ENCODE data around the gene KERA.
"Not testable (repeated sequence)": the region's sequence is repeated elsewhere in the genome, so short reads cannot be mapped to it uniquely, and the experiment has no call there.

The KERA gene

DNA sequence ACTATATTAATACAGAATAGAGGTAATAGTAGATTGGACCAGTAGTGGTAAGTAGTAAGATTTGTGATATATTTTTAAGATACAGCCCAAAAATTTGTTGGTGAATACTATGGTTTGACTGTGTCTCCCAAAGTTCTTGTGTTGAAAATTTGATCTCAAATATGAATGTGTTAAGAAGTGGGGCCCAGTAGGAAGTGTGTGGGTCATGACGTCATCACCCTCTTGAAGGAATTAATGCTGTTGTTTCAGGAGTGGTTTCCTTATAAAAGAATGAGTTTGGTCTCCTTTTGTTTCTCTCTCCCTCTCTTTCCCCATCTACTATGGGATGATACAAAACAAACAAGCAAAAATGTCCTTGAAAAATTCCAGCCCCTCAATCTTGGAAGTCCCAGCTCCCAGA, 37.1 kb upstream of the KERA start:
- no peak for DNase-seq (ENCODE audit: low read depth, low spot score)
- TF ChIP-seq, protein P1, sequence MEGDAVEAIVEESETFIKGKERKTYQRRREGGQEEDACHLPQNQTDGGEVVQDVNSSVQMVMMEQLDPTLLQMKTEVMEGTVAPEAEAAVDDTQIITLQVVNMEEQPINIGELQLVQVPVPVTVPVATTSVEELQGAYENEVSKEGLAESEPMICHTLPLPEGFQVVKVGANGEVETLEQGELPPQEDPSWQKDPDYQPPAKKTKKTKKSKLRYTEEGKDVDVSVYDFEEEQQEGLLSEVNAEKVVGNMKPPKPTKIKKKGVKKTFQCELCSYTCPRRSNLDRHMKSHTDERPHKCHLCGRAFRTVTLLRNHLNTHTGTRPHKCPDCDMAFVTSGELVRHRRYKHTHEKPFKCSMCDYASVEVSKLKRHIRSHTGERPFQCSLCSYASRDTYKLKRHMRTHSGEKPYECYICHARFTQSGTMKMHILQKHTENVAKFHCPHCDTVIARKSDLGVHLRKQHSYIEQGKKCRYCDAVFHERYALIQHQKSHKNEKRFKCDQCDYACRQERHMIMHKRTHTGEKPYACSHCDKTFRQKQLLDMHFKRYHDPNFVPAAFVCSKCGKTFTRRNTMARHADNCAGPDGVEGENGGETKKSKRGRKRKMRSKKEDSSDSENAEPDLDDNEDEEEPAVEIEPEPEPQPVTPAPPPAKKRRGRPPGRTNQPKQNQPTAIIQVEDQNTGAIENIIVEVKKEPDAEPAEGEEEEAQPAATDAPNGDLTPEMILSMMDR (IDR thresholded peaks at IDR 0.05; ENCODE audit: insufficient read depth, low read length, missing control alignments) = no peak
- ChIA-PET CTCF (no interaction called here), POLR2A (no interaction called here)
- H3K4me3 ChIP-seq (ENCODE audit: low read depth, low read length) = no peak overlapping the region

DNA sequence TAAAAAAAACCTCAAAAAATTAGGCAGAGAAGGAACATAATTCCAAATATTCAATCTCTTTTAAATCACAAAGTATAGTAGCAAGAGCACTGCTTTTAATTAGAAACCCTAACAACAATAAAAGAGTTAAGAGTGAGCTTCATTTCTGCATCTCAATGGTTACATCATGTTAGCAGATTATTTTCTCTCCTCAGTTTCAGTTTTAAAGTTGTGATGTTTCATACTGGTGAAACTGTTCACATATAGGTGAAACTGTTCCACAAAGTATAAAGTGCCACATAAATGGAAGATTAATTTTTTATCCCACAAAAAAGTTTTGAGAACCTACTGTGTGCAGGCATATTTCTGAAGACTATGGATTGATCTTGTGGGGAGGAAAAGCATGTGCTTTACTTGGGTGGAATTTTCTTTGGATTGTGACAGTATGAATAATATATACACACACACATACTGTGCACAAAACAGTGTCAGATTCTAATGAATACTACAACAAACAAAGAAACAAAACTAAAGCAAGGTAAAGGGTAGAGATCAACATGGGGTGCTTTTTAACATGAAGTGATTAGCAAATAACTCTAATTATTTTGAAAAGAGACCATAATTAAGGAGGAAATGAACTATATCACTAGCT, 36.3 kb upstream of the KERA start:
- ChIA-PET CTCF (no interaction called here), POLR2A (no interaction called here)
- no peak for DNase-seq (ENCODE audit: low read depth, low spot score)
- H3K4me3 ChIP-seq (ENCODE audit: low read depth, low read length) = no peak overlapping the region
- TF ChIP-seq, protein P1 (IDR thresholded peaks at IDR 0.05; ENCODE audit: insufficient read depth, low read length, missing control alignments) = no peak

DNA sequence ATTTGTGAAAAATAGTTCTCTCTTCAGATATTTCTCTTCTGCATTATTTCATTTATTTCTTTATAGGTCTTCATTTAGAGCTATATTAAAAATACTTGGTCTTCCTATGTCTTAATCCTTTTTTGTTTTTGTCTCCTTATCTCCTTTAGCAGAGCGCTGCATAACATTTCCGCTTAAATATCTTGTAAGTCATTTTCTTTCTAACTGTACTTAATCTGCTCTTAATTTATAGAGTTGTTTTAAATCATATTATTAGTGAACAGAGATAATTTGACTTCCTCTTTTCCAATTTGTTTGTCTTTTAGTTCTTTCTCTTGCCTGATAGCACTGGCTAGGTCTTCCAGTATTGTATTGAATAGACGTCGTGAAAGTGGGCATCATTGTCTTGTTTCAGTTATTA, 35.5 kb upstream of the KERA start:
- TF ChIP-seq, protein P1 (IDR thresholded peaks at IDR 0.05; ENCODE audit: insufficient read depth, low read length, missing control alignments) = no peak
- no peak for DNase-seq (ENCODE audit: low read depth, low spot score)
- no peak overlapping the region for H3K4me3 ChIP-seq (ENCODE audit: low read depth, low read length)
- CTCF ChIA-PET = interaction anchor here (2.4 kb wide), 1 partner anchor 17 kb away, joined by 7 read pairs; no protein-coding TSS in a partner anchor
- POLR2A ChIA-PET = no interaction called here

DNA sequence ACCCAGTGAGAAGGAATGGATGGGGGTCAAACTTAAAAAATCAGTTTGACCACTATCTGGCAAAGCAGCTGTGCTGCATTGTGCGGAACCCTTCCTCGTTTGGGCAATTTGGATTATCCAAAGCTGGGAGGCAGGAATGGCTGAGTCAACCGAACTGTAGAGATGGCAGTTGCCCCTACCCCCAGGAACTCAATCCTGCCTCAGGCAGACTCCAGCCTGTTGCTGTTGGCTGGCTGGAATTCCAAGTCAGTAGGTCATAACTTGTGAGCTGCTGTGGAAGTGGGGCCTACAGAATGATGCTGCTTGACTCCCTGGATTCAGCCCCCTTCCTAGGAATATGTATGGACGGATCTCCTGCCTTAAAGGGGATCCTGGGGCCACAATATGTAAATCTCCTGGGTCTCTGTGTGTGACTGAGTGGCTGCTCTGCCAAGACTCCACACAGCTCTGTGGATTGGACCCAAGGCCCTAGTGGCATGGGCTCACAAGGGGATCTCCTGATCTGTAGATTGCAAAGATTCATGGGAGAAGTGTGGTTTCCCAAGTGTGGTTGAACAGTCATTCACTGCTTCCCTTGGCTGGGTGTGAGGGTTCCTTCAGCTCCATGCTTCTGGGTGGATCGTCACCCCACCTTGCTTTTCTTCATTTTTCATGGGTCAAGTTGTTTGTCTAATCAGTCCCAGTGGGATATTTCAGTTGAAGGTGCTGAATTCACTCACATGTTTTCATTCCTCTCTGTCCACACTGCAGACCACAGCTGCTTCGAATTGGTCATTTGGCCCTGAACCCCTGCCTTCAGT, 34.3 kb upstream of the KERA start:
- DNase-seq (ENCODE audit: low read depth, low spot score) = no peak
- POLR2A ChIA-PET = no interaction called here
- TF ChIP-seq, protein P1 (IDR thresholded peaks at IDR 0.05; ENCODE audit: insufficient read depth, low read length, missing control alignments) = no peak
- CTCF ChIA-PET = interaction anchor here (0.7 to 2.4 kb wide), 3 partner anchors 16 to 36 kb away, joined by 3 to 7 read pairs (median 5); no protein-coding TSS in a partner anchor
- H3K4me3 ChIP-seq (ENCODE audit: low read depth, low read length) = no peak overlapping the region

DNA sequence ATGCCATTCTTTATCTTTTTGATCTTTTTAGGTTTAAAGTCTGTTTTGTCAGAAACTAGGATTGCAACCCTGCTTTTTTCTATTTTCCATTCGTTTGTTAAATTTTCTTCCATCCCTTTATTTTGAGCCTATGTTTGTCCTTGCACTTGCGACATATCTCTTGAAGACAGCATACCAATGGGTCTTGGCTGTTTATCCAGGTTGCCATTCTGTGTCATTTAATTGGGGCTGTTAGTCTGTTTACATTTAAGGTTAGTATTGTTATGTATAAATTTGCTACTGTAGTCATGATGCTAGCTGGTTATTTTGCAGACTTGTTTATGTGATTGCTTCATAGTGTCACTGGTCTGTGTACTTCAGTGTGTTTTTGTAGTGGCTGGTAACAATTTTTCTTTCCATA, 32.1 kb upstream of the KERA start:
- H3K4me3 ChIP-seq (ENCODE audit: low read depth, low read length); POLR2A ChIA-PET; DNase-seq (ENCODE audit: low read depth, low spot score): not testable (repeated sequence)
- CTCF ChIA-PET = interaction anchor here (1.4 kb wide), 1 partner anchor 20 kb away, joined by 3 read pairs; no protein-coding TSS in a partner anchor

DNA sequence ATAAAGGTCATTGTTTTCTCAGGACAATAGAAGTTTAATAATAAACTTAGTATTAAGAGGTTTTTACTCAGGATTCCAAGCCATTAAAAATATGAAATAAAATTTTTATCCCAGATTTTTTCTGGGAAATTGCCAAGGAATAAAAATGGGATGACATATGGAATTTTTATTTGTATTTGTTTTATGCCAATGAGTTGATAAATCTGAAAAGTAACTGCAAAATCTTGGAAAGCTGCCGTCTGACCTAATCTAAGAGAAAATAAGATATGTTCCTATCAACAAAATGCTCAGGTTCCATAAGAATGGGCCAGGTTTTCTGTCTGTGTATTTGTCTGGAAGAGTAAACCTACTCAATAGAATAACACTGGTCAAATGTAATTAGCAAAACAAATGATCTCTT, 22.2 kb upstream of the KERA start:
- ChIA-PET CTCF (no interaction called here), POLR2A (no interaction called here)
- H3K4me3 ChIP-seq (ENCODE audit: low read depth, low read length) = no peak overlapping the region
- TF ChIP-seq, protein P1 (IDR thresholded peaks at IDR 0.05; ENCODE audit: insufficient read depth, low read length, missing control alignments) = no peak
- DNase-seq (ENCODE audit: low read depth, low spot score) = no peak
